ENCODE measurements around the gene FLNB.

The FLNB gene

DNA sequence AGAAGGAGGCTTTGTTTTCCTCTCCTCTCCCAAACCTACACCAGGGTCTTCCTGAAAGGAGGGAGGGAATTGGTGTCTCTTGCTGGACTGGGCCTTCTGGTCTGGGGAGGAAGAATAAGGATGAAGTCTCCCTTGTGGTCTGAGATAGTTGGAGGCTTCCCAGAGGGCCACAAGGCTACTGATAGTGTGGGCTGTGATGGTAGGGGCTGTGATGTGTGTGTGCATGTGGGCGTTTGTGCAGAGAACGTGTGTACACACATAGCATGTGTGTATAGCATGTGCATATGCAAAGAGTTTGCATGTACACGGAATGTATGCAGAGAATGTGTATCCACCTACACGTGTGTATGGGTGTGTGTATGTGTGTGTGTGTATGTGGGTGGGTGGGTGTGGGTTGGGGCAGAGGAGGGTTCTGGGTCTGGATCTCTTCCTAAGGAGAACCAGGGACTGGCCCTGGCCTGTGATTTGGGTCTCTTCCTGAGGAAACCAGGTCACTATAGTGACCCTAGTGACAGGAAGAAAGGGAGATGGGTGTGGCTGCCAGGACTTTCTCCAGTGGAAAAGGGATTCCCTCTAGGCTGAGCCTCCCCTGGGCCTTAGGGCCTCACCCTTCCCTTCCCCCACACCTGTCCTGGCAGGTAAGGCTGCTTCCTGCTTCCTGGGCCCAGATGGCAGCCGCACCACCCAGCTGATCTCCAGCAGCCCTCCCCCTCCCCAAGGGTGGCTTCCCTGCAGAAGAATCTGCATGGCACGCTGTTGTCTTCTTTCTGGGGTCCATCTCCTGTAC lies 1.7 kb downstream of the FLNB start:
- H4K20me1 ChIP-seq (ENCODE audit: insufficient read depth, low read length) = no peaks in the 10 kb centered on the region
- H2AFZ ChIP-seq (ENCODE audit: low read length) = no peak overlapping the region
- no peak overlapping the region for H3K27ac ChIP-seq (ENCODE audit: low read depth, low read length, poor library complexity, severe bottlenecking)
- TF ChIP-seq CTCF (IDR thresholded peaks at IDR 0.05; ENCODE audit: low read length) = no peak
- peaks cover 17% of the 10 kb centered on the region for H3K4me1 ChIP-seq (ENCODE audit: insufficient read depth, low read length, severe bottlenecking)
- no peaks in the 10 kb centered on the region for H3K9me3 ChIP-seq (ENCODE audit: low read length)
- no peaks in the 10 kb centered on the region for H3K36me3 ChIP-seq (ENCODE audit: insufficient read depth, low read length)
- no peaks in the 10 kb centered on the region for H3K27me3 ChIP-seq (ENCODE audit: insufficient read depth, low read length)
- H3K9me2 ChIP-seq (ENCODE audit: low read depth, low read length) = no peaks in the 10 kb centered on the region
- peak overlapping the region; percentile 71 for H3K4me3 ChIP-seq (ENCODE audit: low read depth, low read length, poor library complexity, severe bottlenecking)
- no peaks in the 10 kb centered on the region for H3K79me2 ChIP-seq (ENCODE audit: insufficient read depth, low read length)
- H3K4me2 ChIP-seq (ENCODE audit: low read length) = peak overlapping the region; percentile 76
- peak overlapping the region; percentile 71; the same call in 1 of the 2 replicates for H3K9ac ChIP-seq (ENCODE audit: low read length)
- H3F3A ChIP-seq (ENCODE audit: insufficient read depth, low read length) = no peaks in the 10 kb centered on the region

GRCh38 chr3:58010562-58010961 lies 2.3 kb downstream of the FLNB start:
- H3K9me2 ChIP-seq (ENCODE audit: low read depth, low read length) = no peaks in the 10 kb centered on the region
- no peak overlapping the region for H3K27ac ChIP-seq (ENCODE audit: low read depth, low read length, poor library complexity, severe bottlenecking)
- H3K79me2 ChIP-seq (ENCODE audit: insufficient read depth, low read length) = no peaks in the 10 kb centered on the region
- H3K9ac ChIP-seq (ENCODE audit: low read length) = no peak overlapping the region
- peaks cover 17% of the 10 kb centered on the region for H3K4me1 ChIP-seq (ENCODE audit: insufficient read depth, low read length, severe bottlenecking)
- no peaks in the 10 kb centered on the region for H3K36me3 ChIP-seq (ENCODE audit: insufficient read depth, low read length)
- no peaks in the 10 kb centered on the region for H3K9me3 ChIP-seq (ENCODE audit: low read length)
- no peaks in the 10 kb centered on the region for H4K20me1 ChIP-seq (ENCODE audit: insufficient read depth, low read length)
- no peak overlapping the region for H2AFZ ChIP-seq (ENCODE audit: low read length)
- no peaks in the 10 kb centered on the region for H3K27me3 ChIP-seq (ENCODE audit: insufficient read depth, low read length)
- TF ChIP-seq EZH2 (IDR thresholded peaks at IDR 0.05; ENCODE audit: borderline replicate concordance, low read length) (no peak), CTCF (IDR thresholded peaks at IDR 0.05; ENCODE audit: low read length) (no peak)
- no peaks in the 10 kb centered on the region for H3F3A ChIP-seq (ENCODE audit: insufficient read depth, low read length)
- H3K4me2 ChIP-seq (ENCODE audit: low read length) = no peak overlapping the region
- H3K4me3 ChIP-seq (ENCODE audit: low read depth, low read length, poor library complexity, severe bottlenecking) = no peak overlapping the region

DNA sequence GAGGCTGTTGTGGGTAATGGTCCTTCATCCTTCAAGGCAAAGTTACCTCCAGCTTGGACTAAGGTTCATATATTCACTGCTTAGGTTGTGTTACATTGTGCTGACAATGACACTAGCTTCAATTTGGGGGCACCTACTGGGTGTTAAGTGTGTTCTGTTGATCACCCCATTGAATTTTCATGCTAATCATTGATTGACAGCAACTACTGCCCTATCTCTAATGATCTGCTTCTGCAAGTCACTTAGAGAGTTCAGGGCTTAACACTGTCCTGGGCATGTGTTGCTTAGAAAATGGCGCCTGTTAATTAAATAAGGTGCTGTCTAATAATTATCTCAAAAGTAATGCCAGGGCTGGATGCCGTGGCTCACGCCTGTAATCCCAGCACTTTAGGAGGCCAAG lies 3.4 kb downstream of the FLNB start:
- H3K4me1 ChIP-seq (ENCODE audit: insufficient read depth, low read length, severe bottlenecking) = peaks cover 17% of the 10 kb centered on the region
- H3K79me2 ChIP-seq (ENCODE audit: insufficient read depth, low read length) = no peaks in the 10 kb centered on the region
- no peak overlapping the region for H2AFZ ChIP-seq (ENCODE audit: low read length)
- H3K4me3 ChIP-seq (ENCODE audit: low read depth, low read length, poor library complexity, severe bottlenecking) = no peak overlapping the region
- H4K20me1 ChIP-seq (ENCODE audit: insufficient read depth, low read length) = no peaks in the 10 kb centered on the region
- H3K9ac ChIP-seq (ENCODE audit: low read length) = no peak overlapping the region
- no peaks in the 10 kb centered on the region for H3K9me3 ChIP-seq (ENCODE audit: low read length)
- H3K27ac ChIP-seq (ENCODE audit: low read depth, low read length, poor library complexity, severe bottlenecking) = no peak overlapping the region
- H3K9me2 ChIP-seq (ENCODE audit: low read depth, low read length) = no peaks in the 10 kb centered on the region
- no peaks in the 10 kb centered on the region for H3K27me3 ChIP-seq (ENCODE audit: insufficient read depth, low read length)
- no peak overlapping the region for H3K4me2 ChIP-seq (ENCODE audit: low read length)
- H3F3A ChIP-seq (ENCODE audit: insufficient read depth, low read length) = no peaks in the 10 kb centered on the region
- H3K36me3 ChIP-seq (ENCODE audit: insufficient read depth, low read length) = no peaks in the 10 kb centered on the region
- TF ChIP-seq CTCF (IDR thresholded peaks at IDR 0.05; ENCODE audit: low read length) (no peak), EZH2 (IDR thresholded peaks at IDR 0.05; ENCODE audit: borderline replicate concordance, low read length) (no peak)
